ENCODE measurements around the gene HDGFL2. TPM values are rescaled to one million over a fixed set of nuclear protein-coding genes. Genes with fewer than 3 reads are reported as not detected.

The HDGFL2 gene
- total RNA-seq, 1 donor from 2014 or later, result 28.4 TPM

DNA sequence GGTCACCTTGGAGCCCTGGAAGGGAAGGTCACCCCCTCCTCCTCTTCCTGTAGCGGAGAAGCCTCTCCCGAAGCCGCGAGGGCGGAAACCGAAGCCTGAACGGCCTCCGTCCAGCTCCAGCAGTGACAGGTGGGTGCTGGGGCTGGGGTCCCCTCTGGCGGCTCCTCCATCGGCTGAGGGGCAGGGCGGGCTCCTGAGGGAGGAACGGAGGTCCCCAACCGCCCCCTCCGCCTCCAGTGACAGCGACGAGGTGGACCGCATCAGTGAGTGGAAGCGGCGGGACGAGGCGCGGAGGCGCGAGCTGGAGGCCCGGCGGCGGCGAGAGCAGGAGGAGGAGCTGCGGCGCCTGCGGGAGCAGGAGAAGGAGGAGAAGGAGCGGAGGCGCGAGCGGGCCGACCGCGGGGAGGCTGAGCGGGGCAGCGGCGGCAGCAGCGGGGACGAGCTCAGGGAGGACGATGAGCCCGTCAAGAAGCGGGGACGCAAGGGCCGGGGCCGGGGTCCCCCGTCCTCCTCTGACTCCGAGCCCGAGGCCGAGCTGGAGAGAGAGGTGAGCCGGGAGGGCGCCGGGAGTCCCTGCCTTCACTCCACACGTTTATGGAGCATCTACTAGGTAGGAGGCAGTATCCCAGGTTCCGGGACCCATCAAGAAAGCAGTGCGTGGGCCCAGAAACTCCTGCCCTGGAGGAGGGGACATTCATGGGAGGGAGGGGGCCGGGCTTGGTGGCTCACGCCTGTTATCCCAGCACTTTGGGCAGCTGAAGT, 22.0 kb downstream of the HDGFL2 start:
- DNase-seq (ENCODE audit: low spot score), result no peak
- intact Hi-C loops (cut with DNase I), result no loop called here

DNA sequence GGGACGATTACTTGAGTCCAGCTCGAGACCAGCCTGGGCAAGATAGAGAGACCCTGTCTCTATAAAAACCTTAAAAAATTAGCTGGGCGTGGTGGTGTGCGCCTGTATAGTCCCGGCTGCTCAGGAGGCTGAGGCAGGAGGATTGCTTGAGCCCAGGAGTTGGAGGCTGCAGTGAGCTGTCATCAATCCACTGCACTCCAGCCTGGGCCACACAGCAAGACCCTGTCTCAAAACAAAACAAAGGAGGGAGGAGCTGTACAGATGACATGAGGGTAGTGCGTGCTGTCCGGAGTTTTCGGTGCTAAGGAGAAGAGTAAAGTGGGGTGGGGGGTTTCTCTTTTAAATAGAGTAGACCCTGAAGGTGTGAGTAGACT, 22.6 kb downstream of the HDGFL2 start:
- intact Hi-C loops (cut with DNase I), result no loop called here
- DNase-seq (ENCODE audit: low spot score), result no peak

DNA sequence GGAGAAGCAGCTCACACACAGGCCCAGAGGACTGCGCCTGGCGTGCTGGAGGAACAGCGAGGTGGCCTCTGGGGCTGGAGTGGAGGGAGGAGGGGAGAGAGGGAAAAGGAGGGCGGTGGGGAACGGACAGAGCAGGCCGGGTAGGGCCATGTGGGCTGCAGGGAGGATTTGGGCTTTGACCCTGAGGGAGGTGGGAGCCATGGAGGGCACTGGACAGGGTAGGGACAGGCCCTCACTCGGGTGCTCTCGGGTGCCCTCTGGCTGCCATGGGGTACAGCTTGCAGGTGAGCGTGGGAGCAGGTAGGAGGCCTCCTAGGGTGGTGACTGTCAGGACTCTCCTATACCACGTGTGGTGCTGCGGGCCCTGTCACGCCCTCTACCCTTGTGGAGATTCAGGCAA, 23.4 kb downstream of the HDGFL2 start:
- DNase-seq (ENCODE audit: low spot score), result no peak
- intact Hi-C loops (cut with DNase I), result no loop called here

DNA sequence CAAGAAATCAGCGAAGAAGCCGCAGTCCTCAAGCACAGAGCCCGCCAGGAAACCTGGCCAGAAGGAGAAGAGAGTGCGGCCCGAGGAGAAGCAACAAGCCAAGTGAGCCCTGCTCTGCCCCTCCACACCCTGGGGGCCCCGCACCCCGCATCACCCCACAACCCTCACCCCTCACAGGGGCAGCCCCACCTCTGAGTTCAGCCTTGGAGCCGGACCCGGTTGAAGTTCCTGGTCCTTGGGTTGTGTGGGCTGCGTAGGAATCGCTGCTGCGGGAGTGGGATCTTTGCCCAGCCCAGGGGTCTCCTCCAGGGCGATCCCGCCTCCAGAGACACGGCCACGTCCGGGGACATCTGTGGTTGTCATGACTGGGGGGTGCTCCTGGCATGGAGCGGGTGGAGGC, 24.2 kb downstream of the HDGFL2 start:
- no peak for DNase-seq (ENCODE audit: low spot score)
- intact Hi-C loops (cut with DNase I), result no loop called here

DNA sequence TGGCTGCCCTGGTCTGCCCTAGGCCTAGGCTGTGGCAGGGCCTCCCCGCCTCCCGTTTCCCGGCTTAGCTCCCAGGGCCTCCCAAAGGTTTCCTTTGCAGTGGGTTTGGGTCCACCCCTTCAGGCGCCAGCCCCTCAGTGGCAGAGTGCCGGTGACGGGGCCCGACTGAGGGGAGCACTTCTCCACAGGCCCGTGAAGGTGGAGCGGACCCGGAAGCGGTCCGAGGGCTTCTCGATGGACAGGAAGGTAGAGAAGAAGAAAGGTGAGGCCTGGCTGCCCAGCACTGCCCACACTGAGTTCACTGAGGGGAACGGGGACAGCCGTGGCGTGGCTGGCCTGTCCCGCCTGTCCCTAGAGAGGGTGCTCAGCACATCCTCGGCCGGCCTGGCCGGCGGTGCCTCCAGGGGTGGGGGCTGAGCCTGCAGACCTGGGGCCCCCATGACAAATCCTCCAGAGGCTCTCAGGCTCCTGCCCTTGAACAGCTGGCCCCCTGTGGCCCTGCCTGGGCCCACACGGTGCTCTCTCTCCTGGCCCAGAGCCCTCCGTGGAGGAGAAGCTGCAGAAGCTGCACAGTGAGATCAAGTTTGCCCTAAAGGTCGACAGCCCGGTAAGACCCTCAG, 25.8 kb downstream of the HDGFL2 start:
- no peak for DNase-seq (ENCODE audit: low spot score)
- intact Hi-C loops (cut with DNase I), result no loop called here

DNA sequence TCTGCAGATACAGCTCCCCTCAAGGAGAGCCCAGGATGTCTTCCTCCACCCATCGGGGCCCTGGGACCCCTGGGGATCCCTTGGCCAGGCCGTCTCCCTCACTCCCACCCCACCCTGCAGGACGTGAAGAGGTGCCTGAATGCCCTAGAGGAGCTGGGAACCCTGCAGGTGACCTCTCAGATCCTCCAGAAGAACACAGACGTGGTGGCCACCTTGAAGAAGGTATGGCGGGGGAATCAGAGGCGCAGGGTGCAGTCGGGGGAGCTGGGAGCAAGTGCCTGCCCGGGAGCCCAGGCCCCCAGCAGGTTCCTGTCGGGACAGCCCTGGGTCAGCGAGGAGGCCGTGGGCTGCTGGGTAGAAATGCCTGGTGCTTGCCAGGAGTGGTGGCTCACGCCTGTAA, 26.6 kb downstream of the HDGFL2 start:
- DNase-seq (ENCODE audit: low spot score), result no peak
- intact Hi-C loops (cut with DNase I), result no loop called here

DNA sequence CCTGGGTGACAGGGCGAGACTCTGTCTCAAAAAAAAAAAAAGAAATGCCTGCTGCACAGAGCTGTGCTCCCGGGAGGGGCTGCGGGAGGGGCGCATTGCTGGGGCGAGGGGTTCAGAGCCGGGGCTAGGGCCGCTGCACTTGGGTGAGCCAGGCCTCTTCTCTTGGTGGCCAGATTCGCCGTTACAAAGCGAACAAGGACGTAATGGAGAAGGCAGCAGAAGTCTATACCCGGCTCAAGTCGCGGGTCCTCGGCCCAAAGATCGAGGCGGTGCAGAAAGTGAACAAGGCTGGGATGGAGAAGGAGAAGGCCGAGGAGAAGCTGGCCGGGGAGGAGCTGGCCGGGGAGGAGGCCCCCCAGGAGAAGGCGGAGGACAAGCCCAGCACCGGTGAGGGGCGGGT, 27.2 kb downstream of the HDGFL2 start:
- DNase-seq (ENCODE audit: low spot score), result no peak
- intact Hi-C loops (cut with DNase I), result no loop called here

DNA sequence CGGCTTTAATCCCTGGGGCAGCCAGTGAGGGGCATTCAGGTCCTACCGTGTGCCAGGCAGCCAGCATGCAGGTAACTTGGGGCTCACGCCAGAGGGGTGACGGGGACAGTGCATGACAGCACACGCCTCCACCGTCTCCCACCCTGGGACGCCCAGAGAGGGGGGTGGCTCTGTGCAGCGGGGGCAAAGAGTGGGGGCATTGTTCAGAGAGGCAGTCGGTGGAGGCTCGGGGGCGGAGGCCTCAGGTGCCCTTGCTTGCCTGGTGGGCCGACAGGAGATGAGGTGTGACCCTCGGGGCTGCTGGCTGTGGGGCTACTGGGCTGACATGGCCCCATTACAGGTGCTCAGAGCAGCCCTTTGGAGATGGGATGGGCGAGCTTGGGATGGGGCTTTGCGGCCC, 27.8 kb downstream of the HDGFL2 start:
- intact Hi-C loops (cut with DNase I), result no loop called here
- DNase-seq (ENCODE audit: low spot score), result no peak

DNA sequence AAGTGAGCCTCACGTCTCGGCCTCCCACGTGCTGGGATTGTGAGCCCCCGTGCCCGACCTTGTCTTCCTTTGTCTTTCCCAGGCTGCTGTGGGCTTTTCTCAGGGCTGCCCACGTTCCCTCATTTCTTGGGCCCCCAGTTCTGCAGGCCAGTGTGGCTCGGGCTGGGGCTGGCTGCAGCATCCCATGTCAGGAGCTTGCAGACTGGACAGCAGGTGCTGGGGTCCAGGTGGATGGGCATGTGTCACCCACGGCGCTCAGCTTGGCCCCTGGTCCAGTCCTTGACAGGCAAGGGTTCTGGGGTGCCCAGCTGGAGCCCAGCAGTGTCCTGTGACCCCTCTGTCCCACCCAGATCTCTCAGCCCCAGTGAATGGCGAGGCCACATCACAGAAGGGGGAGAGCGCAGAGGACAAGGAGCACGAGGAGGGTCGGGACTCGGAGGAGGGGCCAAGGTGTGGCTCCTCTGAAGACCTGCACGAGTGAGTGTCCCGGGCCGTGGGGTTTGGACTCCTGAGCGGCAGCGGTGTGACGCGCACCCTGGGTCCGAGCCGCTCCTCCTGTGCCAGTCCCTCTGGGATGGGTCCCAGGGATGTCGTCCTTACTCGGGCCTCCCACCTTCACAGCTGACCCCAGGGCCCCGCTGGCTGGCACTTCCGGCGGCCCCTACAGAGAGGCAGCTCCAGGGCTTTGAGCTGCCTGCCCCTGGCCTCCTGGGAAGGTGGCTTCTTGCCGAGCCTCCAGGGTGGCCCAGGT, 28.9 kb downstream of the HDGFL2 start:
- intact Hi-C loops (cut with DNase I), result no loop called here
- DNase-seq (ENCODE audit: low spot score), result no peak

DNA sequence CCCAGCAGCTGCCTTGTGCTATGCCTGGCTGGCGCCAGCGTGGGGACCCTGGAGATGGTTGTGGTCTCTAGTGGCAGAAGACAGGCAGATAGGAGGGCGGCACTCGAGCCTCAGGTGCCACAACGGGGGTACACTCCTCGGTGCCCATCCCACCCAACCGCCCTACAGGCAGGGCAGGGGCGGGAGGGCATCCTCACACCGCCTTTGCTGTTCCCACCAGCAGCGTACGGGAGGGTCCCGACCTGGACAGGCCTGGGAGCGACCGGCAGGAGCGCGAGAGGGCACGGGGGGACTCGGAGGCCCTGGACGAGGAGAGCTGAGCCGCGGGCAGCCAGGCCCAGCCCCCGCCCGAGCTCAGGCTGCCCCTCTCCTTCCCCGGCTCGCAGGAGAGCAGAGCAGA, 29.6 kb downstream of the HDGFL2 start:
- DNase-seq (ENCODE audit: low spot score), result no peak
- intact Hi-C loops (cut with DNase I), result no loop called here

DNA sequence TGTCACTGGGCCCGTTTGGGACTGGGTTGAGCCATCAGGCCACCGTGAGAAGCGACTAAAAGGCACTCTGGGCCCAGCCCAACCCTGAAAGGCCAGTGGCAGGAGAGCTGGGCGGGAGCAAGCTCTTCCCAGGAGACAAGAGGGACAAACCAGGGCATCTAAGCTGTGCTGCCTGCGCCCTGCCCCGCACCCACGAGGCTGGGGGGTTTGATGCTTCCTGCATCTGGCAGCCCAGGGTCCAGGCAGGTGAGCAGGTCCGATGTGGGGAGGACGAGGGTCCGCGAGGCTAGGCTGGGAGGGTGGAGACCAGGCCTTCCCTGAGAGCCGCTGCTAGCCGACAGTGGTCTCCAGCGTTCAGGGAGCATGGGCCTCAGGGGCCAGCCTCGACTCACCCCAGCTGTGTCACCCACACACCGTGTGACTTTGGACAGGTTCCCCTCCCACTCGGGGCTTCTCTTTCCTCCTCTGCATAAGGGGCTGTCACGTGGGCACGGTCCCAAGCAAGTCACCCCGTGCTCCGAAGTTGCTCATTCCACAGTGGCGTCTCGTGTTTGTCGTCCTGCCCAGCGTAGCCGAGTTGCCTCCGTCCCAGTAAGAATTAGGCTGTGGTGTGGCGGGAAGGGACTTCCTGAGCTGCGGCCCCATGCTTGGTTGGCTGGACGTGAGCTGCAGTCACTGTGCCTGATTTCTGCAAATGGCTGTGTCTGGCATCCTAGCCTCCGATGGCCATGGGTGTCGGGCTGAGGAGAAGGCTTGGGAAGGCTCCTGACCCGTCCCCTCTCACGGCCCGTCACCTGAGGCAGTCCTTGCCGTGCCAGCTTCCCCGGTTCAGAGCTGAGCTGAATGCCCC, 30.4 kb downstream of the HDGFL2 start:
- no peak for DNase-seq (ENCODE audit: low spot score)
- intact Hi-C loops (cut with DNase I), result no loop called here

DNA sequence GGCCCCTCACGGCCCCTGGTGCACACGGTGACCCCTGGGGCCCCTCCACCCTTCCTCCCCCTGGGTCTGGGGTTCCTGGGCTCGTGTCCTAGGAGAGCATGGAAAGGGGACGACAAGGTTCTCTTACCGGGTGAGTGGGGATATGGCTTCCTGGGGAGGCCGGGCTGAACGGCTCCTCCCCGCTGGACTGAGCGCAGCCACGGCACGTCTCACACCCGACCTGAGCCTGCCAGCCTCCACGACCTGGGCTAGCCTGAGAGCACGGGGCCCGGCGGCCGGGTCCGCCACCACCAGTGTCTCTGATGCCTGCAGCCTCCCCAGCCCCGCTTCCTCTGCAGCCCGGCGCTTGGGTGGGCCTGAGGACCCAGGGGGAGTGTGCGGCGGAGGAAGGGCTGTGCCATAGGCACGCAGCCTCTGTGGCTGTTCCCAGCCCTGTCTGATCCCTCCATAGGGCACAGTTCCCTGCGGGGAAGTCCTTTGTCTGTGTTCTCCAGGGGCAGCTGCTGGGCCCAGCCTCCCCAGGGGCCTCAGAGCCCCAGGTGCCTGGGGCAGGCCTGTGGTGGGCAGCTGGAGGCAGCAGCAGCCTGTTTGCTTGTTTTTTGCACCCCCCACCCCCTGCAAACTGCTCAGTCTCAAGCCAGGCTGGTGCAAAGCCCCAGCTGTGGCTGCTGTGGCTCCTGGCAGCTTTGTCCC, 31.2 kb downstream of the HDGFL2 start:
- no peak for DNase-seq (ENCODE audit: low spot score)
- intact Hi-C loops (cut with DNase I), result no loop called here

DNA sequence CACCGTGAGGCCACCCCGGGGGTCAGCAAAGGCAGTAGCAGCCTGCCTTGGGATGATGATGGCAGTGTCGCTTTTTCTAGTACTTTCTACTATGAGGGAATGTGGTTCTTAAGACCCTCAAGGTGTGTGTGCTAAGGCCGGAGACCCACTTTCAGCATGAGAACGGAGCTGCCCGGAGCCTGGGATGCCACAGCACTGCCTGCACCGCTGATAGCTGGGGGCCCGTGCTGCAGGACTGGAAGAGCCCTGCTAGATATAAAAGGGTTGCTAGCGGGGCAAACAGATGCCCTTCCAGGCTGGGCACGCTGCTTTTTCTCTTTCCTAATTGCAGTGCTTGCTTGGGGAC, 31.7 kb downstream of the HDGFL2 start:
- intact Hi-C loops (cut with DNase I), result no loop called here
- DNase-seq (ENCODE audit: low spot score), result no peak

DNA sequence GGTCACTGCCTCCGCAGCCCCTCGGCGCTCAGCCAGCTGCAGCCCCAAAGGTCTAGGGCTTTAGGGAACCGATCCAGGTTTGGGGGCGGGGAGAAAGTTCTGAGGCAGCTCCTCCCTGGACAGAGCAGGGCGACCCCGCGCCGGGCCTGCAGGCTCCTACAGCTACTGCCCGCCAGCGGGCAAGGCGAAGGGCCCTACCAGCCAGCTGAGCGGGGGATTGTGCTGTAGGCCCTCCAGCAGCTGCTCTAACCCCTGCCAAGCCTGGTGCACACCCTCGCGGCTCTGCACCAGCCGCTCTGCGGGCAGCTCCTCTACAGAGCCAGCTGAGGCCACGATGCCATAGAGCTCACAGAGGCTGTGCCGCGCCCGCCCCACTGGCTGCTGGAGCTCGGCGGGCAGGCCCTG, 32.2 kb downstream of the HDGFL2 start:
- DNase-seq (ENCODE audit: low spot score), result no peak
- intact Hi-C loops (cut with DNase I), result no loop called here

DNA sequence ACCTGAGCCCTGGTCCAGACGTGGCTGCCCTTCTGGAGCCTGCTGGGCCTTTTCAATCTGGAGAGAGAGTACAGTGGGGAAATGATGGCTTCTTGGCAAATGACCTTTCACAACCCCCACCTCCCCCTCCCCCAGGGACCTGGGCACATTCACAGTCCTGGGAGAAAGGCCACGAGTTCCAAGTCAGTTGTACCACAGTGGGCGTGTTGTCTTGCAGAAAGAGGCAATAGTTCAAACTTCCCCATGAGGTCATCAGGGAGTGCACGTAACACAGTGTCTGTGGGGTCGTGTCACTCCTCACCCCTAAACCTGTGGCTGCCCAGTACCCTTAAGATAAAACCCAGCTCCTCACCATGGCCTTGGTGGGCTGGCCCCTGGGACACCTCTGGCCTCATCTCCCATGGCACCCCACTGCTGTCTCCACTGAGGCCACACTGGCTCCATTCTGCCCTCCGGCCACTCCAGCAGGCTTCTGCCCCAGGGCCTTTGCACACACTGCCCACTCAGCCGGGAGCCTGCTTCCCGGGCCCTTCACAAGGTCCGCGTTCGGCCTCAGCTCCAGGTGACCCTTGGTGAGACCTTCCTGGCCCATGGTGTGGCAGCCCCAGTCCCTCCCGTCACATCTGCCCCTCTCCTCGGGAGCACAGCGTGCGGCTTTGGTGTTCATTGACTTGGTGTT, 32.9 kb downstream of the HDGFL2 start:
- DNase-seq (ENCODE audit: low spot score), result no peak
- intact Hi-C loops (cut with DNase I), result no loop called here

DNA sequence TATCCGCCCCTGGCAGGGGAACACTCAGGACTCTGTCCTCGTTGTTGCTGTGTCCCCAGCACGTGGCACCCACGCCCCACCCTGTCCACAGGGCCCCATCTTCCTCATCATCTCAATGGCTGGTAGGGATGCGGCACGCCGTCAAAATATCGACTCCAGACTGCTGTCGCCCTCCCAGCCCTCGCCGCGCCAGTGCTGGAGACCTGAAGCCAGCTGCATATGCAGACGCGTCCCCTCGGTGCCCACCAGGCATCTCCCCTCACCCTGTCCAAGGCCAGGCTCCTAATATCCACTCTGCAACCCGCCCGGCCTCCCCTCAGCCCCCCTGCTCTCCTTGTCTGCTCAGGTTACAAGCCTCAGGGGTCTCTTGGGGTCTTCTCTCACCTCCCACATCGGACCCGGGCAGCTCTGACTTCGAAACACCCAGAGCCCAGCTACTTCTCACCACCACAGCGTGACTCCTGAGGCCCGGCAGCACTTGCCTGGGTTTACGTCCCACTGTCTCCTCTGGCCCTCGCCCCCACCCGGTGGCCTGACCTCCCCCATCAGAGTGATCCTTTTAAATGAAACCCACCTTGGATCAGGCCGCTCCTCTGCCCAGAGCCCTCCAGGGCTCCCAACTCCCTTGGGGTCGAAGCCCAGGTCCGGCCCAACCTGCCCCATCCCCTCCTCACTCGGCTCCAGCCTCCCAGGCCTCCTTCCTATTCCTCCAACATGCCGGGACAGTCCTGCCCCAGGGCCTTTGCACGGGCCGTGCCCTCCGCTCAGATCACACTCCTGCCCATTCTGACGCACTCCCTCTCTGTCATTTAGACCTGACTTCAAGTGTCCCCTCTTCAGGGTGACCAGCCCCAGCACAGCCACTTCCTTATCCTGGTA, 33.7 kb downstream of the HDGFL2 start:
- intact Hi-C loops (cut with DNase I), result no loop called here
- DNase-seq (ENCODE audit: low spot score), result no peak

DNA sequence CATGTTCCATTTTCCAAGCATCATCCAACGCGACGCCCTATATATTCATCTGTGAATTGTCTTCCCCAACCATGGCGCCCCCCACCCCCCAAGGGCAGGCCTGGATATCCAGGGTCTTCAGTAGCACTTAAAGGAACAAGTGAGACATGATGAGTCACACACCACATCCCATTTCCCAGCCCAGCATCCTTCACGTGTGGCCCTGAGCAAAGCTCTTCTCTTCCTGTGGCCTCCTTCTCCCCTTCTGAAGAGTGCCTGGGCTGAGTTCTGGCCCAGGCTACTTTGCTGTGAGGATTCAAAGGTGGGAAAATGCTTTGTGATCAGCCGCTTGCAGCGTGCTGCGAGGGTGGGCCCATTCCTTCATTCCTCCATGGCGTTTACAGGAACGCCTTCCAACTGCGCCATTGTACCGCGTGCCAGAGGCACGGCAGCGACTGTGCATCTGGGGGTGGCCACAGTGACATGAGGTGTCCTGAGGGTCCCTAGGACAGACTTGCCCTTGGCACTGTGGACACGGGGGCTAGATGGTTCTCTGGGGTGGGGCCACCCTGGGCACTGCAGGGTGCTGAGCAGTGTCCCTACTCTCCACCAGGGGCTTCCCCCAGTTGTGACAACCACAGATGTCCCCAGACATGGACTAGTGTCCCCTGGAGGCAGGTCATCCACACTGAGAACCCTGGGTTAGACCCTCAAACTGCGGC, 34.5 kb downstream of the HDGFL2 start:
- intact Hi-C loops (cut with DNase I), result no loop called here
- DNase-seq (ENCODE audit: low spot score), result no peak

DNA sequence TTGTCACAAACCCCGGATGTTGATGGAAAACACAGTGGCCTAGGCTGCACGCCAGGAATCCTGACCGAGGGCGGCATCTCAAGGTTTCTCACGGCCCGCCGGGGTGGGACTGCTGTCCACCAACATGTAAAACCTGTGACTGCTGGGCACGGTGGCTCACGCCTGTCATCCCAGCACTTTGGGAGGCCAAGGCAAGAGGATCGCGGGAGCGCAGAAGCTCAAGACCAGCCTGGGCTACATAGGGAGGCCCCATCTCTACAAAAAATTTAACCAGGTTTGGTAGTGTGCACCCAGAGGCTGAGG, 35.0 kb downstream of the HDGFL2 start:
- intact Hi-C loops (cut with DNase I), result no loop called here
- DNase-seq (ENCODE audit: low spot score), result no peak

Data from cardiac septum (tissue), 1 donor.